GM19193 (cell line): ENCODE results near the gene ACLY.

Experiments
- POLR2A ChIP-seq: IDR thresholded peaks from 4 replicates; pipeline ENCODE4 v1.6.1; 2011; ENCODE audit not compliant: insufficient read depth, insufficient read length; ENCODE audit errors: extremely low read depth

ACLY gene

DNA sequence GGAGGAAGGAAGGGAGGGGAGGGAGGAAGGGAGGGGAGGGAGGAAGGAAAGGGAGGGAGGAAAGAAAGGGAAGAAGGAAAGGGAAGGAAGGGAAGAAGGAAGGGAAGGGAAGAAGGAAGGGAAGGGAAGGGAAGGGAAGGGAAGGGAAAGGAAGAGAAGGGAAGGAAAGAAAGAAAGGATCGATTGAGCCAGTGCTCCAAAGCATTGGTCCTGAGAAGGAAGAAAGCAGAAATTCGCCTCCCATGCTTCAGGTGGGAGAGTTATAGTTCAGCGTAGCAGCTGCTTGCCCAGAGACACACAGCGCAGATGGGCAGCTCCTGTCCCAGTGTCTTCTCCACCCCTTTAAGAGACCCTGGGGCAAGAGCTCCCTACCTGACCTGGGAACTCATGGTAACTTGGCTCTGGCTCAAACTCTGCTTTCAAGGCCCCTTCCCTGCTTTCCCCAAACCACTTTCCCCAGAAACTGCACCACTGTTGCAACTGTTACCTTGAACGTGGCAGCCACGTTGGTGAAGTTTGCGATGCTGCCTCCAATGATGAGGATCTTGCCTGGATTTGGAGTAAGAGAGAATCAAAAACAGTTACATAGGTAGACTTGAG is 14.4 kb downstream of the ACLY start:
- TF ChIP-seq POLR2A: no peak

- no peak for TF ChIP-seq POLR2A
Observed at GRCh38 chr17:41901646-41902045, 17.1 kb downstream of the ACLY start.

- TF ChIP-seq POLR2A: no peak
Observed at GRCh38 chr17:41896726-41897125, 22.0 kb downstream of the ACLY start.

- TF ChIP-seq POLR2A: no peak
Observed at GRCh38 chr17:41895617-41896016, 23.1 kb downstream of the ACLY start.

DNA sequence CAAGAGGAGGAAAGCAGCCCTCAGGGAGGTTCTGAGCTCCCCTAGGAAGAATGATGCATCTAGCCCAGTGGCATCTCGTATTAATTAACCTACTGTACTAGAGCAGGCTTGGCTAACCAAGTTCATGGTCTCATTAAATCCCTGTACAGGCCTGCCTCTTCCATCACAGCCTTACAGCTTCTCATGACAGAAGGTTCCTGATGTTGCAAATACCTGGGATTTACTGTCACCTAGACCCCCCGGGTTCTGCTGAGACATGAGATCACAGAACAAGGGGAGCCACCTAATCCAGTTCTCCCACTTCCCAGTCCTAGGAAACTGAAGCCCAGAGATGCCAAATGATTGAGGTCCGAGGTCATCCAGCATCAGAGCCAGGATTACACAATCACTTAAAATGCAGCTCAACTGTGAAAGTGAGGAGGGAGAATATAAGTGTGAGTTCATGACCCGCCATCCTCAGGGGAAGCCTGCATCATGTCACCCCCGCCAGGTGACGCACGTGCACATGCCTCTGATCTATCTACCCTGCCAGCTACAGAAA is 23.9 kb downstream of the ACLY start:
- no peak for TF ChIP-seq POLR2A

- no peak for TF ChIP-seq POLR2A
Observed at GRCh38 chr17:41893384-41893783, 25.4 kb downstream of the ACLY start.

DNA sequence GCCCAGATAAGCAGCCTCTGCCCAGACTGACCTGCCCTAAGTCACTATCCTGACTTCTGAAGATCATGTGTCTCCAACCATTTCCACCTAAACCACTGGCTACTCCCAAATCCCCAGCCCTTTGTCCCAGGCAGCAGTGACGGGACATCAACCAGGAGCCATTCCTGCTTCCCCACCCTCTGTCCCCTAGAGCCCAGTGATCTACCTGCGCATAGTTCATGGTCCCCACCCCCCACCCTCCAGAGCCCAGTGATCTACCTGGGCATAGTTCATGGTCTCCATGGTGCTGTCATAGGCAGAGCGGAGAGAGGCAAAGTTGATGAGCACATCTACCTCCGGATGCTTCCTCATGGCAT is 26.8 kb downstream of the ACLY start:
- no peak for TF ChIP-seq POLR2A

DNA sequence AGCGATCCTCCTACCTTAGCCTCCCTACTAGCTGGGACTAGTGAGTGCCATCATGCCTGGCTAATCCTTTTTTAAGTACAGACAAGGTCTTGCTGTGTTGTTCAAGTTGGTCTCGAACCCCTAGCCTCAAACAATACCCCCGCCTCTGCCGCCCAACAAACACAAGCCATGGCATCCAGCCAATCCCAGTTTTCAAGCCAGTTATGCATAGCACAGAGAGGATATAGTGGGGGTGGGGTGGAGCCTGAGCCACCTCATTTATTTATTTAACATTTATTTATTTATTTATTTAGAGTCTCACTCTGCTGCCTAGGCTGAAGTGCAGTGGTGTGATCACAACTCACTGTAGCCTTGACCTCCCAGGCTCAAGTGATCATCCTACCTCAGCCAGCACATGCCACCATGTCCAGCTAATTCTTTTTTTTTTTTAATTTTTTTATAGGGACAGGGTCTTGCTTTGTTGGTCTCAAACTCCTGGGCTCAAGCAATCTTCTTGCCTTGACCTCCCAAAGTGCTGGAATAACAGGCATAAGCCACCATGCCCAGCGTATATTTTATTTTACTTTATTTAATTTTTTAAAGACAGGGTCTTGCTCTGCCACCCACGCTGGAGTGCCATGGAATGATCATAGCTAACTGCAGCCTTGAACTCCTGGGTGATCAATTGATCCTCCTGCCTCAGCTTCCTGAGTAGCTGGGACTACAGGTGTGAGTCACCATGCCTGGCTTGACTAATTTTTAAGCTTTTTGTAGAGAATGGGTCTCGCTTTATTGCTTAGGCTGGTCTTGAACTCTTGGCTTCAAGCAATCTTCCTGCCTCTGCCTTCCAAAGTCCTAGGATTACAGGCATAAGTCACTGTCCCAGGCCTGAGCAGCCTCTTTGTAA is 27.4 kb downstream of the ACLY start:
- no peak for TF ChIP-seq POLR2A

DNA sequence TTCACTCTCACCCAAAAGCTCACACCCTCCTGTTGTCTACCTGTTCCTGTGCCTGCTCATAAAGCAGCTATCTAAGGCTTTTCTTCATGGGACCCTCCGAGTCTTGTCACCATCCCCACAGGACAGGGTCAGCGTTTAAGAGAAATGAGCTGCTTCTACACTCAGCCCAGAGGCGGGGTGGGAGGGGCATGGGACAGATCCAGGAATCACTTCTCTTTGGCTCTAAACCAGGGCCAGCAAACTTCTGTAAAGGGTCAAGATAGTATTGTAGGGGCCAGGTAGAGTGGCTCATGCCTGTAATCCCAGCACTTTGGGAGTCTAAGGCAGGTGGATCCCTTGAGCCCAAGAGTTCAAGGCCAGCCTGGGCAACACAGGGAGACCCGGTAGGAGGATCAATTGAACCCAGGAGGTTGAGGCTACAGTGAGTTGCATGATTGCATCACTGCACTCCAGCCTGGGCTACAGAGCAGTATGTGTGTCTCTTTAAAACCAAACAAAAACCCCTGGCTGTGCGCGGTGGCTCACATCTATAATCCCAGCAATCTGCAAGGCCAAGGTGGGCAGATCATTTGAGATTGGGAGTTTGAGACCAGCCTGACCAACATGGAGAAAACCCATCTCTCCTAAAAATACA is 30.3 kb downstream of the ACLY start:
- TF ChIP-seq POLR2A: no peak

- TF ChIP-seq POLR2A: no peak
Observed at GRCh38 chr17:41885733-41886132, 33.0 kb downstream of the ACLY start.

GRCh38 chr17:41882756-41883155 is 36.0 kb downstream of the ACLY start:
- TF ChIP-seq POLR2A: no peak

GRCh38 chr17:41880130-41880529 is 38.6 kb downstream of the ACLY start:
- no peak for TF ChIP-seq POLR2A

DNA sequence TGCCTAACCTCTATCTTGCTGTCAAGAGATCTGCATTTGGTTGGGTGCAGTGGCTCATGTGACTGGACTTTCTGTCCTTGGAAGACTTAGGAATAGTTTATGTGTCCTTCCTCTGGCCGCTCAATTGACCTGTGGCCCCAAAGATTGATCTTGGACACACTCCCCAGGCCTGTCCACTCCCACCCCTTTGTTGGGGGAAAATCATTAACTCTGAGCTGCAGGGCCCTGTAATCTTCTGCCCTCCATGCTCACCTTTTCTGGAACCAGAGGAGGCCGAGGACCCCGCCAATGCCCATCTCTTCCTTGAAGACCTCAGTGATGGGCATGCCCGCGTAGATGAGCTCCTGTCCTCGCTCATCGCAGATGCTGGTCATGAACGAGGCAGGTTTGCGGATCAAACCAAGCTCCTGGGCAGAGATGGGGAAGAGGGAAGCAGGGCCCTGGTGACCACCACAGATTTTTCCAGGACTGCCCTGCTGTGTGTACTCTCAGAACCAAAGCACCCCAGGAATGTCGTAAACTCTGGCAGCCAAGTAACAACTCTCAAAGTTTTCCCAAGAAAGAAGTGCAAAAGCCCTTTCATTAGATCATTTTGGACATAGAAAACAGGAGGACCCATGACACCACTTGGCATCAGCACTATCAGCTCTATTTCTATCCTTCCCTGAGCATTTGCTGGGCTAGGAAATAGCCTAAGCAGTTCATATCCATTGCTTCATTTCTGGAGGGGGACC is 45.0 kb downstream of the ACLY start:
- TF ChIP-seq POLR2A: no peak

DNA sequence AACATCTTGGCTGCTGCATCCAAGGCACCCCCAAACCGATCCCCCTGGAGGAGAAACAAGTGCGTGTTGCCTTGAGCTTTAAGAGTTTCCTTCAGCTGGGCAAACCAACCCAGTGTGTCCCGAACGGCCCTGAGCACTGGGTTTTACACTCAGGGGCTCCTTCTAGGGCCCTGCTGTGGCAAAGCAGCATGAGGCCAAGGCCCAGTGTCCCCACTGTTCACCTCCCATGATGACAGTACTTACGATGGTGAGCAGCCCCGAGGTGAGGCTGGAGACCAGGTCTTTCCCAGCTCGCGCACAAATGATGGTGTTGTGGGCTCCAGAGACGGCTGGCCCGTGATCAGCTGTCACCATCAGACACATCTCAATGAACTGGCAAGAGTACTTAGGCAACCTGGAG is 47.0 kb downstream of the ACLY start:
- TF ChIP-seq POLR2A: no peak

DNA sequence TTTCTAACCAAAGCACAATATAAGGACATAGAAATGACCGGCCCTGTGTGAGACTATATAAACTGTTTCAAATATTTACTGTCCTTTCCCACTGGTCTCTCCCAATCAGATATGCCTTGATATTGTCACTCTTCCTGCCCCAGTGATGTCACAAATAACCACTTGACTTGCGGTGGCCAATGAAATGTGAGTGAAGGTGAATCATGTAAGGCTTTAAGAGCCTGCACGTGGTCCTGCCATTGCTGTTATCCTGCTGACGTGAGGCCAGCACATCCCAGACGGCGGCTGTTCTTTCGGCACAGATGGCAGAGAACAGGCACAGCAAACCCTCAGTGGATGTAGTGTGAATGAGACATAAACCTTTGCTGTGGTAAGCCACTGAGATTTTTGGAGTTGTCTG is 48.1 kb downstream of the ACLY start:
- TF ChIP-seq POLR2A: no peak
